ENCODE measurements around the gene KNDC1. TPM values are rescaled to one million over a fixed set of nuclear protein-coding genes. Genes with fewer than 3 reads are reported as not detected.

The KNDC1 gene
- total and polyA plus RNA-seq, 10 donors = 0.05 to 3.5 (median 1.0) TPM

- Histone ChIP-seq H3K27ac (no peak overlapping the region), H3K4me3 (no peak overlapping the region), H3K27me3 (replicated peaks in 1 of 7) (peaks cover 0 to 82% (median 12%) of the 10 kb centered on the region in 7 donors), H3K36me3 (no peaks in the 10 kb centered on the region), H3K9me3 (peaks cover 0 to 15% (median 9%) of the 10 kb centered on the region in 8 donors), H3K4me1 (no peaks in the 10 kb centered on the region)
- 59 to 84% (median 75%) methylated on average over 10 of the region's 10 CpGs for WGBS, 5 donors
- intact Hi-C loops (cut with DNase I; ENCODE audit: low total_unique reads) = loop anchor here (10.0 kb wide), 1 partner anchor 112 kb away; no protein-coding TSS in a partner anchor
- TF ChIP-seq POLR2A (IDR thresholded peaks at IDR 0.05) (no peak), CTCF (IDR thresholded peaks at IDR 0.05 in 8 of 11, conservative IDR thresholded peaks at IDR 0.05 in 3 of 11) (no peak), POLR2AphosphoS5 (IDR thresholded peaks at IDR 0.05) (no peak)
- no peak for DNase-seq
Observed at GRCh38 chr10:133143200-133143533, 16.9 kb upstream of the KNDC1 start.

GRCh38 chr10:133143546-133143945 lies 16.5 kb upstream of the KNDC1 start:
- TF ChIP-seq POLR2A (IDR thresholded peaks at IDR 0.05) = no peak
- TF ChIP-seq CTCF (IDR thresholded peaks at IDR 0.05 in 8 of 11, conservative IDR thresholded peaks at IDR 0.05 in 3 of 11) = no peak
- TF ChIP-seq POLR2AphosphoS5 (IDR thresholded peaks at IDR 0.05) = no peak
- Histone ChIP-seq H3K4me1 (no peaks in the 10 kb centered on the region), H3K27ac (no peak overlapping the region), H3K36me3 (no peaks in the 10 kb centered on the region), H3K4me3 (no peak overlapping the region), H3K27me3 (replicated peaks in 1 of 7) (peaks cover 0 to 86% (median 12%) of the 10 kb centered on the region in 7 donors), H3K9me3 (peaks cover 0 to 18% (median 13%) of the 10 kb centered on the region in 8 donors)
- intact Hi-C loops (cut with DNase I; ENCODE audit: low total_unique reads) = loop anchor here (10.0 kb wide), 1 partner anchor 111 kb away; no protein-coding TSS in a partner anchor
- 63 to 79% (median 69%) methylated on average over 9 of the region's 9 CpGs for WGBS, 5 donors
- no peak for DNase-seq

GRCh38 chr10:133144771-133145170 lies 15.2 kb upstream of the KNDC1 start:
- Histone ChIP-seq H3K9me3 (peaks cover 0 to 20% (median 14%) of the 10 kb centered on the region in 8 donors), H3K4me1 (no peaks in the 10 kb centered on the region), H3K27me3 (replicated peaks in 1 of 7) (peaks cover 0 to 85% (median 12%) of the 10 kb centered on the region in 7 donors), H3K36me3 (no peaks in the 10 kb centered on the region), H3K4me3 (no peak overlapping the region), H3K27ac (no peak overlapping the region)
- WGBS, 5 donors = 87 to 95% (median 89%) methylated on average over 7 of the region's 7 CpGs
- intact Hi-C loops (cut with DNase I; ENCODE audit: low total_unique reads) = loop anchor here (10.0 kb wide), 1 partner anchor 110 kb away; no protein-coding TSS in a partner anchor
- DNase-seq = no peak
- TF ChIP-seq POLR2A (IDR thresholded peaks at IDR 0.05) = no peak
- no peak for TF ChIP-seq CTCF (IDR thresholded peaks at IDR 0.05 in 8 of 11, conservative IDR thresholded peaks at IDR 0.05 in 3 of 11)
- no peak for TF ChIP-seq POLR2AphosphoS5 (IDR thresholded peaks at IDR 0.05)

- 94 to 98% (median 95%) methylated on average over 8 of the region's 8 CpGs for WGBS, 5 donors
- intact Hi-C loops (cut with DNase I; ENCODE audit: low total_unique reads) = no loop called here
Observed at GRCh38 chr10:133150226-133150625, 9.8 kb upstream of the KNDC1 start.

More at GRCh38 chr10:133150226-133150625, 9.8 kb upstream of the KNDC1 start:
- H3K4me1 ChIP-seq = no peaks in the 10 kb centered on the region
- H3K27me3 ChIP-seq (replicated peaks in 1 of 7) = peaks cover 0 to 53% (median 4%) of the 10 kb centered on the region in 7 donors
- H3K4me3 ChIP-seq = no peak overlapping the region
- TF ChIP-seq POLR2AphosphoS5 (IDR thresholded peaks at IDR 0.05) = no peak
- TF ChIP-seq POLR2A (IDR thresholded peaks at IDR 0.05) = no peak
- TF ChIP-seq CTCF (IDR thresholded peaks at IDR 0.05 in 8 of 11, conservative IDR thresholded peaks at IDR 0.05 in 3 of 11) = no peak
- no peaks in the 10 kb centered on the region for H3K36me3 ChIP-seq
- H3K27ac ChIP-seq = no peak overlapping the region
- no peak for DNase-seq
- H3K9me3 ChIP-seq = peaks cover 0 to 27% (median 14%) of the 10 kb centered on the region in 8 donors
